Measurements from ENCODE around the gene BBLN.

BBLN gene

DNA sequence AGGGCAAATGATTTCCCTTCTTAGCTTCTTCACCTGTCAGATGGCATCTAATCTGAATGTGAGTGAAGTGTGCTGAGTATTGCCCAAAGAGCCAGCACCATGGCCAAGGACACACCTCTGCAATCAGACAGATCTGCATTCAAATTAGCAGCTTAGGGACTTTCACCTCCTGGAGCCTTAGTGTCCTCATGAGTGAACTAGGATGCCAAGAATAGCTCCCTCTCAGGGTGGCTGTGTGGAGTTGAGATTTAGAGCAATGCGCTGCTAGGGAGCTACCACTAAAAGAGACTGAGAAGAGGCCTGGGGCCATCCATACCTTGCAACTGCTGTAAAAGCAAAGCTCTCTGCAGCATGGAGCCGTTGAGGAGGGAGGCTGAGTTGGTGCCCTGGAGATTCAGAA, 29.9 kb downstream of the BBLN start:
- Histone ChIP-seq H3K36me3 (ENCODE audit: control insufficient read depth, insufficient read depth, low read length, severe bottlenecking) (peaks cover 37% of the 10 kb centered on the region), H3K4me3 (ENCODE audit: low read length) (no peak overlapping the region), H3K4me1 (ENCODE audit: control insufficient read depth, insufficient read depth, low read length) (peaks cover 21% of the 10 kb centered on the region), H3K27me3 (replicated peaks; ENCODE audit: control insufficient read depth, insufficient read depth, low read length) (no peaks in the 10 kb centered on the region), H3K9me3 (ENCODE audit: control insufficient read depth, low read length) (no peaks in the 10 kb centered on the region), H3K9ac (ENCODE audit: low read length) (peak overlapping the region; percentile 96)
- no peak for DNase-seq (ENCODE audit: low read depth)

- Histone ChIP-seq H3K36me3 (ENCODE audit: control insufficient read depth, insufficient read depth, low read length, severe bottlenecking) (peaks cover 29% of the 10 kb centered on the region), H3K9ac (ENCODE audit: low read length) (peak overlapping the region; percentile 96), H3K27me3 (replicated peaks; ENCODE audit: control insufficient read depth, insufficient read depth, low read length) (no peaks in the 10 kb centered on the region), H3K9me3 (ENCODE audit: control insufficient read depth, low read length) (no peaks in the 10 kb centered on the region), H3K4me1 (ENCODE audit: control insufficient read depth, insufficient read depth, low read length) (peaks cover 21% of the 10 kb centered on the region), H3K4me3 (ENCODE audit: low read length) (peak overlapping the region; percentile 90)
- DNase-seq (ENCODE audit: low read depth): no peak
These were observed 30.7 kb downstream of the BBLN start for GRCh38 chr9:128190516-128191405.

DNA sequence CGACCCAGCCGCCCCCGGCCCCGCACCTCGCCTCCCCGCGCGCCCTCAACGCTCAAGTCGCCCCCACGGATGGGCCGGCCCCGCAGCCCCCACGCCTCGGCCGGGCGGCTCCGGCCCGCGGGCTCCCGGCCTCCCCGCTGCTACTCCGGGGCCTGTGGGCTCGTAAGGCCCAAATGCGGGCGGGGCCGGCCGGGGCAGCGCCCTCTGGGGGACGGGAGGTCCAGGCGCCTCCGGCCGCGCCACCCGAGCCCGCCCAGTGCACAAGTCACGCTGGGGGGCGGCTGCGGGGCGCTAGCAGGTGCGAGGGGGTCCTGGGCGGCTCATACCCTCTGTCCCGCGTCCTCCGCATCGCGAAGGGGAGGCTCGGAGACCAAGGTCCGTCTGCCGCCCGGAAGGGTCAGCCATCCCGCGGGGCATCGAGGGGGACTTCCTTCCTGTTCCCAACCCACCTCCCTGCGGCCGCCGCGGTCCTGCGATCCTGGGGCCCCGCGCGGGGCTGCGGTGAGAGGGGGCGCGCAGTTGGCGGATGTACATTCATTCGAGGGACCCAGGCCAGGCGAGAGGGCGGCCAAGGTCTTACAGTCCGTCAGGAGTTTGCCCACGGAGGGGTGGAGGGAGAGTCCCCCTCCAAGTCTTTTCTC, 31.5 kb downstream of the BBLN start, which contains the start of gene CIZ1:
TSS of gene CIZ1 (minus strand) at position 167 of the 641 bp plus-strand sequence. CDS start 715 bp downstream, outside the sequence.
- H3K4me1 ChIP-seq (ENCODE audit: control insufficient read depth, insufficient read depth, low read length): peaks cover 19% of the 10 kb centered on the region
- DNase-seq (ENCODE audit: low read depth): peak; percentile 91
- H3K9ac ChIP-seq (ENCODE audit: low read length): peak within 1 kb of the TSS; percentile 96
- no peaks in the 10 kb centered on the region for H3K27me3 ChIP-seq (replicated peaks; ENCODE audit: control insufficient read depth, insufficient read depth, low read length)
- no peaks in the 10 kb centered on the region for H3K9me3 ChIP-seq (ENCODE audit: control insufficient read depth, low read length)
- peak within 1 kb of the TSS; percentile 90 for H3K4me3 ChIP-seq (ENCODE audit: low read length)
- peaks cover 23% of the 10 kb centered on the region for H3K36me3 ChIP-seq (ENCODE audit: control insufficient read depth, insufficient read depth, low read length, severe bottlenecking)

DNA sequence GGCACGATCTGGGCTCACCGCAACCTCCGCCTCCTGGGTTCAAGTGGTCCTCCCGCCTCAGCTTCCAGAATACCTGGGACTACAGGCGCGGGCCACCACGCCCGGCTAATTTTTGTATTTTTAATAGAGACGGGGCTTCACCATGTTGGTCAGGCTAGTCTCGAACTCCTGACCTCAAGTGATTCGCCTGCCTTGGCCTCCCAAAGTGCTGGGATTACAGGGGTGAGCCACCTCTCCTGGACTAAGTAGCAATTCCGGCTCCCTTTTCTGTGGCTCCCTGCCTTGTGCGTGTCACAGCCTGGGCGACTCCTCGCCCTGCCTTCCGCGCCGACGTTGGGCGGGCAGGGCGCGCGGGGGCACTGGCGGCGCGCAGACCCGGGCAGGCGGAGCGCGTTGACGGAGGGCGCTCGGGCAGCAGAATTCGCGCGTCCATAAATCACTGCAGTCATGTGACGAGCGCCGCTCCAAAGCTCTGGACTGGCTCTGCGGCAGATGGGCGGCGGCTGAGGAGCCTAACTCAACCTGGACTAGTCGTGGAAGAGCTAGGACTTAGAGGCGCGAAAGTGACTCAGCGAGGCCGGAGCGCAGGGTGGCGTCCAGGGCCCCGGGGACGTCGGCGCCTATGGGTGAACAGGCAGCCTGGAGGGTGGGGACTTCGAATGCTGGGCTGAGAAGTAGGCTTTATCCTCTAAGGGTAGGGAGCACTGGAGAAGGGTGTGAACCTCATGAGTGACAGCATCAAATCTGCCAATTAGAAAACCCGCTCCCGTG, 32.7 kb downstream of the BBLN start:
- H3K4me1 ChIP-seq (ENCODE audit: control insufficient read depth, insufficient read depth, low read length): peaks cover 17% of the 10 kb centered on the region
- H3K36me3 ChIP-seq (ENCODE audit: control insufficient read depth, insufficient read depth, low read length, severe bottlenecking): peaks cover 13% of the 10 kb centered on the region
- peak overlapping the region; percentile 34 for H3K9ac ChIP-seq (ENCODE audit: low read length)
- peak overlapping the region; percentile 90 for H3K4me3 ChIP-seq (ENCODE audit: low read length)
- H3K27me3 ChIP-seq (replicated peaks; ENCODE audit: control insufficient read depth, insufficient read depth, low read length): no peaks in the 10 kb centered on the region
- DNase-seq (ENCODE audit: low read depth): no peak
- no peaks in the 10 kb centered on the region for H3K9me3 ChIP-seq (ENCODE audit: control insufficient read depth, low read length)

DNA sequence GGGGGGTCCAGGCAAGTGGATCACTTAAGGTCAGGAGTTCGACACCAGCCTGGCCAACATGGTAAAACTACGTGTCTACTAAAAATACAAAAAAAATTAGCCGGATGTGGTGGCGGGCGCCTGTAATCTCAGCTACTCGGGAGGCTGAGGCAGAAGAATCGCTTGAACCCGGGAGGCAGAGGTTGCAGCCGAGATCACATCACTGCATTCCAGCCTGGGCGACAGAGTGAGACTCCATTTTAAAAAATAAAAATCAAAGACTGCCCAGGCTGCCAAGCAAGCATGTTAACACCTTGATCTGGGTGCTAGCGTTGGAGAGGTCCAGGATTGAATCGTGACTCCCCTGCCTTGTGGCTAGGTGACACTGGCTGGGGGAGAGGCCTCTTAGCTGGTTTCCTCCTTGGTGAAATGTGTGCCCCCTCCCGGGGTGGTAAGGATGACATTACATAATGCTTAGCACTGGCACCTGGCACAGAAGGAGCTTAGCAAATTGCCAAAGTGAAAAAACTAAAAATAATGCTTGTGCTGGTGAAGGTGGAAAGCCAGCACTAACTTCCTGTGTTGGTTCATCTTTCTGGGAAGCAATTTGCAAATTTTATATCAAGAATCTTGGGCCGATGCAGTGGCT, 33.5 kb downstream of the BBLN start:
- H3K9me3 ChIP-seq (ENCODE audit: control insufficient read depth, low read length): no peaks in the 10 kb centered on the region
- H3K9ac ChIP-seq (ENCODE audit: low read length): peak overlapping the region; percentile 34
- no peak for DNase-seq (ENCODE audit: low read depth)
- peaks cover 17% of the 10 kb centered on the region for H3K4me1 ChIP-seq (ENCODE audit: control insufficient read depth, insufficient read depth, low read length)
- H3K36me3 ChIP-seq (ENCODE audit: control insufficient read depth, insufficient read depth, low read length, severe bottlenecking): peaks cover 6% of the 10 kb centered on the region
- peak overlapping the region; percentile 90 for H3K4me3 ChIP-seq (ENCODE audit: low read length)
- H3K27me3 ChIP-seq (replicated peaks; ENCODE audit: control insufficient read depth, insufficient read depth, low read length): no peaks in the 10 kb centered on the region

- Histone ChIP-seq H3K36me3 (ENCODE audit: control insufficient read depth, insufficient read depth, low read length, severe bottlenecking) (no peaks in the 10 kb centered on the region), H3K4me1 (ENCODE audit: control insufficient read depth, insufficient read depth, low read length) (peaks cover 5% of the 10 kb centered on the region), H3K4me3 (ENCODE audit: low read length) (no peak overlapping the region), H3K9ac (ENCODE audit: low read length) (no peak overlapping the region), H3K27me3 (replicated peaks; ENCODE audit: control insufficient read depth, insufficient read depth, low read length) (no peaks in the 10 kb centered on the region), H3K9me3 (ENCODE audit: control insufficient read depth, low read length) (no peaks in the 10 kb centered on the region)
- no peak for DNase-seq (ENCODE audit: low read depth)
These were observed 41.6 kb downstream of the BBLN start for GRCh38 chr9:128201441-128202369.

DNA sequence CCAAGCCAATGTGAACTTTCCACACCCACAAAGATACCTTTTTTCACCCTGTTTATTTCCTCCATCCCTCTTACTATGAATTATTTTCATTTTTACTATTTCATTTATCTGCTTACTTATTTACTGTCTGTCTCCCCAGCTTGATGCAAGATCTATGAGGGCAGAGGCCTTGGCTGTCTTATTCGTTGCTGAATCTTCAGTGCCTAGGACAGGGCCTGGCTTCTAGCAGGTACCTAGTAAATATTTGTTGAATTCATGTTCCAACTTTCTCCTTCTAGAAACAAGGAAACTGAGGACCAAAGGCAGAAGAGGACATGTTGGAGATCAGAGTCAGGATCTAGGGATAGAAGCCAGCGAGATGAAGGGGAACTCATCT, 42.6 kb downstream of the BBLN start:
- no peaks in the 10 kb centered on the region for H3K27me3 ChIP-seq (replicated peaks; ENCODE audit: control insufficient read depth, insufficient read depth, low read length)
- no peaks in the 10 kb centered on the region for H3K9me3 ChIP-seq (ENCODE audit: control insufficient read depth, low read length)
- no peak overlapping the region for H3K4me3 ChIP-seq (ENCODE audit: low read length)
- no peaks in the 10 kb centered on the region for H3K36me3 ChIP-seq (ENCODE audit: control insufficient read depth, insufficient read depth, low read length, severe bottlenecking)
- peaks cover 8% of the 10 kb centered on the region for H3K4me1 ChIP-seq (ENCODE audit: control insufficient read depth, insufficient read depth, low read length)
- DNase-seq (ENCODE audit: low read depth): no peak
- no peak overlapping the region for H3K9ac ChIP-seq (ENCODE audit: low read length)

- peaks cover 8% of the 10 kb centered on the region for H3K4me1 ChIP-seq (ENCODE audit: control insufficient read depth, insufficient read depth, low read length)
- DNase-seq (ENCODE audit: low read depth): peak; percentile 86
- peak within 1 kb of the TSS; percentile 84 for H3K4me3 ChIP-seq (ENCODE audit: low read length)
These were observed 43.1 kb downstream of the BBLN start, which contains the start of gene DNM1 for GRCh38 chr9:128203024-128203706. TSS of gene DNM1 (plus strand) at chr9:128203379. CDS start at chr9:128203471, 92 bp downstream.

DNA sequence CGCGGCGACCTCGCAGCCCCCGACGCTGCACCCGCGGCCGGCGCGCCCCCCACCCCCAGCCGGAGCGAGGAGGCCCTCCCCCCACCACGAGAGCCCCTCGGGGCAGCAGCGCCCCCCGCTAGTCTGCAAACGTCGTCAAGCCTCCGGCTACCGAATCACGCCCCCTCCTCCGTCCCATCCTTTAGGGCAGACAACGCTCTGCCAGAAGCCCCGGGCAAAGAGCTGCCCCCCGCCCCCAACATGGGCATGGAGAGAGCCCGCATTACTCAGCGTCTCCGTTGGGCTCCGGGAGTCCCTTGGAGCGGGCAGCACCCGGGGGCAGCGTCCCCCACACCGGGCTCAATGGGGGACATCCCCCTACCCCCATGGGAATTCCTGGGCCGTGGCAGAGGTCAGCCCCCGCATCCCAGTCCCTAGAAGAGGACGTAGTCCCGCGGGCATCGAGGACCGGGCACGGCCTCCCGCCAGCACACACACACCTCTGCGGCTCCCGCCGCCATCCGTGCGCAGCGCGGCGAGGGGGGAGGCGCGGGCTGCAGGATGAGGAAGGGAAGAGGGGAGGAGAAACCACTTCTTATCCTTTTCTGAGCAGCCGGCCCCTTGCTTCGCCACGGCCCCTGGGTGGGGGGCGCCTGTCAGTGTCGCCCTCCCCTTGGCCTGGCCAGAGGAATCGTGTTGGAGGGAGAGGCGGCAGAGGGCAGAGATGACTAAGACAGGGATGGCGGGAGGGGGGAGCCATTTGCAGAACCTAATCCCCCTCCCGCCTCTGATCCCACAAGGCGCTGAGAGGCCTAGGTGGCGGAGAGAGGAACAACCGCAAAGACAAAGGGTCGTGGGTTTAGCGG, 43.9 kb downstream of the BBLN start:
- peak; percentile 61 for DNase-seq (ENCODE audit: low read depth)
- no peaks in the 10 kb centered on the region for H3K27me3 ChIP-seq (replicated peaks; ENCODE audit: control insufficient read depth, insufficient read depth, low read length)
- H3K4me3 ChIP-seq (ENCODE audit: low read length): peak overlapping the region; percentile 84
- H3K9me3 ChIP-seq (ENCODE audit: control insufficient read depth, low read length): no peaks in the 10 kb centered on the region
- peaks cover 8% of the 10 kb centered on the region for H3K4me1 ChIP-seq (ENCODE audit: control insufficient read depth, insufficient read depth, low read length)
- no peaks in the 10 kb centered on the region for H3K36me3 ChIP-seq (ENCODE audit: control insufficient read depth, insufficient read depth, low read length, severe bottlenecking)
- H3K9ac ChIP-seq (ENCODE audit: low read length): peak overlapping the region; percentile 79

More at GRCh38 chr9:128203024-128203706, 43.1 kb downstream of the BBLN start, which contains the start of gene DNM1:
- H3K9me3 ChIP-seq (ENCODE audit: control insufficient read depth, low read length): no peaks in the 10 kb centered on the region
- H3K27me3 ChIP-seq (replicated peaks; ENCODE audit: control insufficient read depth, insufficient read depth, low read length): no peaks in the 10 kb centered on the region
- peak within 1 kb of the TSS; percentile 79 for H3K9ac ChIP-seq (ENCODE audit: low read length)
- no peaks in the 10 kb centered on the region for H3K36me3 ChIP-seq (ENCODE audit: control insufficient read depth, insufficient read depth, low read length, severe bottlenecking)
